HepG2 (cell line): ENCODE results near the gene ABCC3. TPM values are rescaled to one million over a fixed set of nuclear protein-coding genes. Genes with fewer than 3 reads are reported as not detected.
A peak's percentile ranks its signal among the peaks of the same experiment; 100 is the strongest.

ENCODE experiments used
- ATAC-seq: fragments of 200-7000 bp; cut with Tn5 transposase; 3 replicates; pipeline ENCODE4 v1.9.1; 2020; ENCODE audit warnings: mild to moderate bottlenecking, moderate library complexity
- BruUV-seq: library from RNA; stranded (reverse); fragments of 400-500 nt; replicated peaks from 2 replicates; lab custom pipeline; 2021; lab: Mats Ljungman, UMichigan
- CTCF ChIA-PET: fragments of 300-600 bp; formaldehyde crosslinking; extraction: SDS; loops from one replicate; lab custom pipeline; 2021; ENCODE audit warnings: low total read pairs, inconsistent platforms, low intra/inter-chr PET ratio; lab: Yijun Ruan, JAX
- POLR2A ChIA-PET: fragments of 350-600 bp; sonication (Branson Sonifier 250); formaldehyde crosslinking; loops from one replicate; lab custom pipeline; 2020; ENCODE audit warnings: antibody characterized with exemption, inconsistent platforms; lab: Yijun Ruan, JAX
- DNase-seq: peaks from one replicate; pipeline ENCODE4 v3.0.0-alpha.2; 2015; ENCODE audit warnings: low spot score
- FAIRE-seq: peaks from 3 replicates; lab custom pipeline; 2011; peaks lifted over from hg19 to GRCh38; lab: Jason Lieb, UNC
- H2AFZ ChIP-seq: one replicate; pipeline ENCODE4 v1.6.1; 2011; ENCODE audit warnings: low read length, inconsistent platforms
- H3K27ac ChIP-seq: fragments of 300-600 bp; 3 replicates; pipeline ENCODE4 v1.8.0; 2011; ENCODE audit warnings: mixed run types, mild to moderate bottlenecking, mixed read lengths, low read length, inconsistent platforms; ENCODE audit not compliant: insufficient read depth; ENCODE audit errors: extremely low read length
- H3K27me3 ChIP-seq, 2 experiments: fragments of 200-600 bp in 1 of 2; 2 replicates in 1 of 2; 3 replicates in 1 of 2; pipeline versions ENCODE4 v1.6.0 to v1.8.0; 2011; ENCODE audit warnings: low read length in 2 of 2, mild to moderate bottlenecking in 2 of 2, moderate library complexity in 2 of 2, inconsistent platforms in 1 of 2; ENCODE audit not compliant: insufficient read depth in 2 of 2, control insufficient read depth in 1 of 2
- H3K36me3 ChIP-seq, 2 experiments: fragments of 200-600 bp in 1 of 2; replicated peaks in 1 of 2; 2 replicates in 1 of 2; 3 replicates in 1 of 2; pipeline versions ENCODE4 v1.5.1 to v1.8.0; 2011; ENCODE audit warnings: low read length in 2 of 2, inconsistent platforms in 1 of 2; ENCODE audit not compliant: insufficient read depth in 2 of 2, control insufficient read depth in 1 of 2
- H3K4me1 ChIP-seq: 2 replicates; pipeline ENCODE4 v1.5.1; 2012; ENCODE audit warnings: low read length, inconsistent platforms; ENCODE audit not compliant: insufficient read depth
- H3K4me2 ChIP-seq: 2 replicates; pipeline ENCODE4 v1.6.0; 2011; ENCODE audit warnings: low read depth, low read length, inconsistent platforms
- H3K4me3 ChIP-seq, 3 experiments: fragments of 200-600 bp in 1 of 3; sonication (generic), shearing (Covaris generic) in 1 of 3; replicated peaks in 1 of 3; 2 replicates each; pipeline ENCODE4 v1.5.1; 2011 to 2016; ENCODE audit warnings: low read length in 3 of 3, inconsistent platforms in 2 of 3, low read depth in 2 of 3, mild to moderate bottlenecking in 2 of 3, control low read depth in 1 of 3, mixed read lengths in 1 of 3; ENCODE audit not compliant: insufficient read depth in 1 of 3
- H3K79me2 ChIP-seq: one replicate; pipeline ENCODE4 v1.6.1; 2011; ENCODE audit warnings: low read length, inconsistent platforms; ENCODE audit not compliant: insufficient read depth
- H3K9ac ChIP-seq: 2 replicates; pipeline ENCODE4 v1.6.0; 2011; ENCODE audit warnings: mild to moderate bottlenecking, low read depth, low read length, inconsistent platforms; ENCODE audit not compliant: insufficient read depth
- H3K9me3 ChIP-seq: 2 replicates; pipeline ENCODE4 v1.5.1; 2012; ENCODE audit warnings: mild to moderate bottlenecking, low read length
- H4K20me1 ChIP-seq: 2 replicates; pipeline ENCODE4 v1.6.0; 2011; ENCODE audit warnings: inconsistent platforms, mild to moderate bottlenecking, low read length, moderate library complexity; ENCODE audit not compliant: insufficient read depth
- PAF1 ChIP-seq: IDR thresholded peaks from 2 replicates; pipeline ENCODE4 v1.6.1; 2016; ENCODE audit warnings: missing genetic modification reagents, missing compliant biosample characterization
- RARG ChIP-seq: sonication (generic); formaldehyde crosslinking; IDR thresholded peaks from 2 replicates; pipeline ENCODE4 v1.4.0; 2020; ENCODE audit warnings: low read depth, mild to moderate bottlenecking, missing genetic modification reagents
- ZNF292 ChIP-seq: sonication (generic); formaldehyde crosslinking; IDR thresholded peaks from 2 replicates; pipeline ENCODE4 v1.8.1; 2022; ENCODE audit warnings: mild to moderate bottlenecking, low read depth, missing genetic modification reagents, borderline replicate concordance
- WGBS: methylation state at CpG from one replicate; pipeline ENCODE4 v1.1.6; 2017; ENCODE audit warnings: low lambda C conversion rate; 5-methylcytosine and 5-hydroxymethylcytosine counted together
- in situ Hi-C: cut with HindIII; loops from 2 replicates; pipeline ENCODE4 v1.10.0; 2017; ENCODE audit warnings: low pct_unique_long_range_greater_than_20kb; ENCODE audit not compliant: extremely low pct_ligation_motif_present
- intact Hi-C: fragments of 100-400 bp; cut with micrococcal nuclease; formaldehyde crosslinking; loops from one replicate; pipeline ENCODE4 v1.10.0; 2022; ENCODE audit not compliant: unreplicated experiment
- polyA plus RNA-seq, 8 experiments: library from polyadenylated mRNA; depleted of rRNA in 3 of 8; stranded (reverse) in 7 of 8; unstranded in 1 of 8; fragments of >200 nt; fragmentation: Illumina TruSeq in 4 of 8; extraction: Trizol in 4 of 8; gene quantifications; 2 replicates each; pipeline versions ENCODE4 v1.2.1 to v1.2.3, GENCODE V29; 2011 to 2016; ENCODE audit warnings: low read depth in 4 of 8, missing spikeins in 1 of 8, mixed read lengths in 1 of 8; ENCODE audit not compliant: insufficient read depth in 1 of 8
- total RNA-seq, 5 experiments: library from RNA; depleted of rRNA; stranded (reverse); fragments of >200 nt; fragmentation: Illumina TruSeq; extraction: Trizol; gene quantifications; 2 replicates each; pipeline ENCODE4 v1.2.3, GENCODE V29; 2016; ENCODE audit warnings: low read depth in 1 of 5
- TF ChIP-seq, protein P1 (sequence below): sonication (generic); formaldehyde crosslinking; IDR thresholded peaks from 2 replicates; pipeline ENCODE4 v1.8.1; 2022; ENCODE audit warnings: mild to moderate bottlenecking, missing genetic modification reagents
- TF ChIP-seq, protein P2 (sequence below): sonication (generic); formaldehyde crosslinking; IDR thresholded peaks from 2 replicates; pipeline ENCODE4 v1.5.0; 2020; ENCODE audit warnings: mild to moderate bottlenecking, missing genetic modification reagents, moderate library complexity
- TF ChIP-seq, protein P3 (sequence below): sonication (generic); formaldehyde crosslinking; IDR thresholded peaks from 2 replicates; pipeline ENCODE4 v1.4.0; 2020; ENCODE audit warnings: missing genetic modification reagents

The ABCC3 gene
- total and polyA plus RNA-seq, 2 of the 13 experiments (the other 11 are each of a cell fraction or from before 2014, with no cell fraction given), result 25.2 to 50.7 TPM

DNA sequence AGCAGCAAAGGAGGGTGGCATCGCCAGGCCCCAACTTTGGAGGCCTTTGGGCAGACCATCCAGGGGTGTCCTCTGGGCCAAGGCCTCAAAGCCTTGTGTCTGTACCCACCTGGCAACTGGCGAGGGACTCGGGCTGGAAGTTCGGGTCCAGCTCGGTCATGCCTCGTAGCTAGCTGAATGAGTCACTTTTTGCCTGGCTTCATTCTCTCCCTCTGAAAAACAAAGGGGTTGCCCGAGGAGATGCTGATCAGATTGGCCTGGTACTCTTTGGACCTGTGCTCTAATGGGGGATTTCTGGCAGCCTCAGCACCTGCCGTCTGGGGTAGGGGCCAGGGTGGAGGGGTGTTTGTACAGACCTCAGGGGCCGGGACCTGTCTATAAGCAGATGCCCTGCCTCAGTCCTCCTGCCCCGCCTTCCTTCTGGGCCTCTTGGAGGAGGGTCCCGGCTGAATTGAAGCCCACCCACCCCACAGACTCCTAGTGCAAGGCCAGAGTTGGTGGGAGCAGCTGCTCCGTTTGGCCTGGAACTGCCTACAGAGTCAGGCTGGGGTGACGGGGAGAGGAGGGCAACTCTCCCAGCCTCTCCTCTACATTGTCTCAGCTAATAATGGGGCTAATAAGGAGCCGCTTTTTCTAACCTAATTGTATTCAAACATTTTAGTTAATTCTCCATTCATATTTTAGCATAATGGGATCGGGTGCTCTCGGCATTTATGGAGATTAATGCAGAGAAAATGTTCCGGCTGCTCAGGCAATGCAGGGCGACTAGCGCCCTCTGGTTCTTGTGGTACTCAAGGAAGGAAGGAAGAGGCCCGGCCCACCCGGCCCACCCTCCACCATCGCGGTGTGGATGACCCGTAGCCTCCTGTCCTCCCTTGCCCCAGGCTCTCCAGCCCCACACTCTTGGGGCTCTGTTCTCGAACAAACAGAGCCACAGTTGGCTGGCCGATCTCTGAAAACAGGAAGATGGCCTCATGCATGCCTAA lies 21.4 kb upstream of the ABCC3 start:
- in situ Hi-C loops, result no loop called here
- FAIRE-seq (no peak), ATAC-seq (no peak), DNase-seq (no peak)
- CTCF ChIA-PET, result no interaction called here
- Histone ChIP-seq H3K27me3 (peaks cover 32 to 88% of the 10 kb centered on the region in 2 experiments; a peak in 4 of 5 replicates), H3K79me2 (no peaks in the 10 kb centered on the region), H3K4me1 (peaks cover 9% of the 10 kb centered on the region), H2AFZ (no peak overlapping the region), H3K9me3 (no peaks in the 10 kb centered on the region), H4K20me1 (no peaks in the 10 kb centered on the region), H3K9ac (no peak overlapping the region), H3K4me2 (no peak overlapping the region)
- POLR2A ChIA-PET, result no interaction called here
- intact Hi-C loops, result no loop called here
- 41% methylated on average over 22 of the region's 26 CpGs for WGBS
- BruUV-seq, result no TSS peak
- TF ChIP-seq, protein P1, sequence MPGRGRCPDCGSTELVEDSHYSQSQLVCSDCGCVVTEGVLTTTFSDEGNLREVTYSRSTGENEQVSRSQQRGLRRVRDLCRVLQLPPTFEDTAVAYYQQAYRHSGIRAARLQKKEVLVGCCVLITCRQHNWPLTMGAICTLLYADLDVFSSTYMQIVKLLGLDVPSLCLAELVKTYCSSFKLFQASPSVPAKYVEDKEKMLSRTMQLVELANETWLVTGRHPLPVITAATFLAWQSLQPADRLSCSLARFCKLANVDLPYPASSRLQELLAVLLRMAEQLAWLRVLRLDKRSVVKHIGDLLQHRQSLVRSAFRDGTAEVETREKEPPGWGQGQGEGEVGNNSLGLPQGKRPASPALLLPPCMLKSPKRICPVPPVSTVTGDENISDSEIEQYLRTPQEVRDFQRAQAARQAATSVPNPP (CRISPR knock-in tag), result no peak
- TF ChIP-seq, protein P2, sequence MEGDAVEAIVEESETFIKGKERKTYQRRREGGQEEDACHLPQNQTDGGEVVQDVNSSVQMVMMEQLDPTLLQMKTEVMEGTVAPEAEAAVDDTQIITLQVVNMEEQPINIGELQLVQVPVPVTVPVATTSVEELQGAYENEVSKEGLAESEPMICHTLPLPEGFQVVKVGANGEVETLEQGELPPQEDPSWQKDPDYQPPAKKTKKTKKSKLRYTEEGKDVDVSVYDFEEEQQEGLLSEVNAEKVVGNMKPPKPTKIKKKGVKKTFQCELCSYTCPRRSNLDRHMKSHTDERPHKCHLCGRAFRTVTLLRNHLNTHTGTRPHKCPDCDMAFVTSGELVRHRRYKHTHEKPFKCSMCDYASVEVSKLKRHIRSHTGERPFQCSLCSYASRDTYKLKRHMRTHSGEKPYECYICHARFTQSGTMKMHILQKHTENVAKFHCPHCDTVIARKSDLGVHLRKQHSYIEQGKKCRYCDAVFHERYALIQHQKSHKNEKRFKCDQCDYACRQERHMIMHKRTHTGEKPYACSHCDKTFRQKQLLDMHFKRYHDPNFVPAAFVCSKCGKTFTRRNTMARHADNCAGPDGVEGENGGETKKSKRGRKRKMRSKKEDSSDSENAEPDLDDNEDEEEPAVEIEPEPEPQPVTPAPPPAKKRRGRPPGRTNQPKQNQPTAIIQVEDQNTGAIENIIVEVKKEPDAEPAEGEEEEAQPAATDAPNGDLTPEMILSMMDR (CRISPR knock-in tag), result 0 out of 2 replicates have a peak, but pooled peaks have one; percentile 7
- TF ChIP-seq, protein P3, sequence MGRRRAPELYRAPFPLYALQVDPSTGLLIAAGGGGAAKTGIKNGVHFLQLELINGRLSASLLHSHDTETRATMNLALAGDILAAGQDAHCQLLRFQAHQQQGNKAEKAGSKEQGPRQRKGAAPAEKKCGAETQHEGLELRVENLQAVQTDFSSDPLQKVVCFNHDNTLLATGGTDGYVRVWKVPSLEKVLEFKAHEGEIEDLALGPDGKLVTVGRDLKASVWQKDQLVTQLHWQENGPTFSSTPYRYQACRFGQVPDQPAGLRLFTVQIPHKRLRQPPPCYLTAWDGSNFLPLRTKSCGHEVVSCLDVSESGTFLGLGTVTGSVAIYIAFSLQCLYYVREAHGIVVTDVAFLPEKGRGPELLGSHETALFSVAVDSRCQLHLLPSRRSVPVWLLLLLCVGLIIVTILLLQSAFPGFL (CRISPR knock-in tag), result no peak
- TF ChIP-seq RARG (no peak), PAF1 (no peak), ZNF292 (CRISPR knock-in tag) (no peak)
- TF ChIP-seq, all 625 proteins: peak for 1
- Histone ChIP-seq H3K4me3 (no peak overlapping the region), H3K36me3 (no peaks in the 10 kb centered on the region), H3K27ac (no peak overlapping the region)
